Loucy (cell line): ENCODE data around the gene WFDC2.

Experiments used
- H2AFZ ChIP-seq: fragments of 200-600 bp; sonication (generic); 2 replicates; pipeline ENCODE4 v1.6.0; 2016; ENCODE audit warnings: antibody characterized with exemption, mild to moderate bottlenecking, low read length, moderate library complexity
- H3F3A ChIP-seq: fragments of 200-600 bp; 2 replicates; pipeline ENCODE4 v1.6.0; 2016; ENCODE audit warnings: antibody characterized with exemption, low read depth, mild to moderate bottlenecking
- H3K27me3 ChIP-seq: fragments of 200-600 bp; sonication (generic); 2 replicates; pipeline ENCODE4 v1.6.1; 2014; ENCODE audit warnings: low read length, mild to moderate bottlenecking; ENCODE audit not compliant: insufficient read depth, poor library complexity, severe bottlenecking
- H3K36me3 ChIP-seq: fragments of 200-600 bp; sonication (generic); 2 replicates; pipeline ENCODE4 v1.6.1; 2016; ENCODE audit warnings: low read length; ENCODE audit not compliant: insufficient read depth
- H3K4me1 ChIP-seq: fragments of 200-600 bp; sonication (generic); 2 replicates; pipeline ENCODE4 v1.5.1; 2014; ENCODE audit warnings: low read length, mild to moderate bottlenecking; ENCODE audit not compliant: insufficient read depth, poor library complexity, severe bottlenecking
- H3K4me2 ChIP-seq: fragments of 200-600 bp; sonication (generic); 2 replicates; pipeline ENCODE4 v1.6.0; 2014; ENCODE audit warnings: antibody characterized with exemption, low read length, low read depth, mild to moderate bottlenecking; ENCODE audit not compliant: poor library complexity, severe bottlenecking
- H3K4me3 ChIP-seq: fragments of 200-600 bp; sonication (generic); 2 replicates; pipeline ENCODE4 v1.5.1; 2014; ENCODE audit warnings: low read length, mild to moderate bottlenecking, mixed read lengths; ENCODE audit not compliant: poor library complexity, severe bottlenecking
- H3K79me2 ChIP-seq: fragments of 200-600 bp; sonication (generic); 2 replicates; pipeline ENCODE4 v1.6.1; 2014; ENCODE audit warnings: low read length; ENCODE audit not compliant: insufficient read depth
- H3K9ac ChIP-seq: fragments of 200-600 bp; sonication (generic); 2 replicates; pipeline ENCODE4 v1.6.0; 2014; ENCODE audit warnings: mild to moderate bottlenecking, low read depth, low read length, moderate library complexity; ENCODE audit not compliant: poor library complexity, severe bottlenecking
- H3K9me2 ChIP-seq: fragments of 200-600 bp; sonication (generic); replicated peaks from 2 replicates; pipeline ENCODE4 v1.6.1; 2016; ENCODE audit warnings: low read depth, low read length, mixed read lengths
- H3K9me3 ChIP-seq: fragments of 200-600 bp; sonication (generic); 2 replicates; pipeline ENCODE4 v1.6.1; 2014; ENCODE audit warnings: mild to moderate bottlenecking, antibody characterized with exemption, low read length, low read depth; ENCODE audit not compliant: insufficient read depth
- H4K20me1 ChIP-seq: fragments of 200-600 bp; sonication (generic); 2 replicates; pipeline ENCODE4 v1.6.0; 2014; ENCODE audit warnings: antibody characterized with exemption, low read length, mild to moderate bottlenecking; ENCODE audit not compliant: insufficient read depth, poor library complexity, severe bottlenecking
- CTCF ChIP-seq: fragments of 200-600 bp; sonication (generic); conservative IDR thresholded peaks from 2 replicates; pipeline ENCODE4 v1.5.1; 2014; ENCODE audit warnings: mild to moderate bottlenecking, antibody characterized with exemption, low read length
- EZH2phosphoT487 ChIP-seq: fragments of 200-600 bp; IDR thresholded peaks from 2 replicates; pipeline ENCODE4 v1.6.1; 2018; ENCODE audit warnings: antibody characterized with exemption, mild to moderate bottlenecking, moderate library complexity, borderline replicate concordance

The WFDC2 gene

GRCh38 chr20:45515147-45515913 is 45.8 kb downstream of the WFDC2 start, which contains the start of gene SPINT3:
Gene SPINT3, minus strand, starts transcription at chr20:45515622. Its CDS starts 14 bp downstream, at chr20:45515608.
- no peak for TF ChIP-seq EZH2phosphoT487
- TF ChIP-seq CTCF = no peak
- no peak within 1 kb of the TSS for H2AFZ ChIP-seq
- H3K27me3 ChIP-seq = no peaks in the 10 kb centered on the region

GRCh38 chr20:45518282-45518681 is 48.7 kb downstream of the WFDC2 start:
- Histone ChIP-seq H3F3A (no peaks in the 10 kb centered on the region), H3K4me1 (no peaks in the 10 kb centered on the region), H3K4me2 (no peak overlapping the region), H4K20me1 (no peaks in the 10 kb centered on the region), H3K27me3 (no peaks in the 10 kb centered on the region), H3K9me3 (no peaks in the 10 kb centered on the region), H3K4me3 (no peak overlapping the region), H3K36me3 (no peaks in the 10 kb centered on the region), H2AFZ (no peak overlapping the region), H3K9me2 (no peaks in the 10 kb centered on the region), H3K79me2 (no peaks in the 10 kb centered on the region), H3K9ac (no peak overlapping the region)
- TF ChIP-seq EZH2phosphoT487 (no peak), CTCF (no peak)

More at GRCh38 chr20:45515147-45515913, 45.8 kb downstream of the WFDC2 start, which contains the start of gene SPINT3:
- Histone ChIP-seq H3K9me3 (no peaks in the 10 kb centered on the region), H3K4me3 (no peak within 1 kb of the TSS), H3K36me3 (no peaks in the 10 kb centered on the region), H3K9me2 (no peaks in the 10 kb centered on the region), H3F3A (no peaks in the 10 kb centered on the region), H3K79me2 (no peaks in the 10 kb centered on the region), H3K9ac (no peak within 1 kb of the TSS), H3K4me2 (no peak within 1 kb of the TSS), H4K20me1 (no peaks in the 10 kb centered on the region), H3K4me1 (no peaks in the 10 kb centered on the region)

GRCh38 chr20:45523821-45524220 is 54.3 kb downstream of the WFDC2 start:
- Histone ChIP-seq H3K27me3 (no peaks in the 10 kb centered on the region), H3K4me3 (no peak overlapping the region), H3K4me2 (no peak overlapping the region), H3K9me2 (no peaks in the 10 kb centered on the region), H3K4me1 (no peaks in the 10 kb centered on the region), H3K9me3 (no peaks in the 10 kb centered on the region), H4K20me1 (no peaks in the 10 kb centered on the region), H3F3A (no peaks in the 10 kb centered on the region), H2AFZ (no peak overlapping the region), H3K9ac (no peak overlapping the region), H3K79me2 (no peaks in the 10 kb centered on the region), H3K36me3 (no peaks in the 10 kb centered on the region)
- TF ChIP-seq EZH2phosphoT487 (no peak), CTCF (no peak)
